AG04450 (cell line): ENCODE measurements around the gene KIF17. TPM values are rescaled to one million over a fixed set of nuclear protein-coding genes. Genes with fewer than 3 reads are reported as not detected.

Source experiments
- CTCF ChIA-PET: fragments of 300-600, 350-600 bp; formaldehyde crosslinking; extraction: SDS; loops from one replicate; lab custom pipeline; 2022; ENCODE audit warnings: antibody characterized with exemption, inconsistent platforms; lab: Charles Lee
- POLR2A ChIA-PET: fragments of 350-600 bp; formaldehyde crosslinking; extraction: SDS; loops from one replicate; lab custom pipeline; 2021; ENCODE audit warnings: antibody characterized with exemption, inconsistent platforms; lab: Yijun Ruan, JAX
- DNase-seq: peaks from one replicate; pipeline ENCODE4 v3.0.0-alpha.2; 2011; ENCODE audit warnings: low read depth, low spot score
- H3K27ac ChIP-seq: one replicate; pipeline ENCODE4 v1.5.1; 2012; ENCODE audit warnings: low read depth, low read length, control low read depth
- H3K27me3 ChIP-seq: one replicate; pipeline ENCODE4 v1.6.0; 2012; ENCODE audit warnings: low read length; ENCODE audit not compliant: control insufficient read depth, insufficient read depth
- H3K4me3 ChIP-seq: 2 replicates; pipeline ENCODE4 v1.5.1; 2011; ENCODE audit warnings: mild to moderate bottlenecking, low read depth, low read length, control low read depth
- H3K9me3 ChIP-seq: 2 replicates; pipeline ENCODE4 v1.5.1; 2012; ENCODE audit warnings: low read length; ENCODE audit not compliant: control insufficient read depth, insufficient read depth
- polyA plus RNA-seq: library from polyadenylated mRNA; depleted of rRNA; stranded (reverse); fragments of >200 nt; gene quantifications from 2 replicates; pipeline ENCODE4 v1.2.3, GENCODE V29; 2011
- TF ChIP-seq, protein P1 (sequence below): IDR thresholded peaks from 2 replicates; pipeline ENCODE4 v1.5.1; 2011; ENCODE audit warnings: low read depth, low read length, control low read depth, inconsistent platforms

Gene KIF17
- polyA plus RNA-seq, 1 experiment: 2.8 TPM

DNA sequence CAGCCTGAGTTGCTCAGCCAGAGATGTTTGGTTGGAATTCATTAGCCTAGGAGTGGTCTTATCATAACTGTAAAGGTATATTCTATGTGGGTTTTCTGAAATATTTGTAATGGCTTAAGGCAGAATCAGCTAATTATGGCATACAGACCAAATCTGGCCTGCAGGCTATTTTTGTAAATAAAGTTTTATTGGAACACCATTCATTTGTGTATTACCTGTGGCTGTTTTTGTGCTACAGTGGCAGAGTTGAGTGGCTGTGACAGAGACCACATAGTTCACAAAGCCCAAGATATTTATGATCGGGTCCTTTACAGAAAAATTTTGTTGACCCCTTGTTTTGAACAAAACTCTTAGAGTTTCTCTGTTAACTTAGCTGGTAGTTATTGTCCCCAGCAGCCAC, 49.2 kb downstream of the KIF17 start:
- Histone ChIP-seq H3K4me3 (no peak overlapping the region), H3K27ac (no peak overlapping the region), H3K9me3 (no peaks in the 10 kb centered on the region), H3K27me3 (no peaks in the 10 kb centered on the region)
- DNase-seq: no peak
- TF ChIP-seq, protein P1, sequence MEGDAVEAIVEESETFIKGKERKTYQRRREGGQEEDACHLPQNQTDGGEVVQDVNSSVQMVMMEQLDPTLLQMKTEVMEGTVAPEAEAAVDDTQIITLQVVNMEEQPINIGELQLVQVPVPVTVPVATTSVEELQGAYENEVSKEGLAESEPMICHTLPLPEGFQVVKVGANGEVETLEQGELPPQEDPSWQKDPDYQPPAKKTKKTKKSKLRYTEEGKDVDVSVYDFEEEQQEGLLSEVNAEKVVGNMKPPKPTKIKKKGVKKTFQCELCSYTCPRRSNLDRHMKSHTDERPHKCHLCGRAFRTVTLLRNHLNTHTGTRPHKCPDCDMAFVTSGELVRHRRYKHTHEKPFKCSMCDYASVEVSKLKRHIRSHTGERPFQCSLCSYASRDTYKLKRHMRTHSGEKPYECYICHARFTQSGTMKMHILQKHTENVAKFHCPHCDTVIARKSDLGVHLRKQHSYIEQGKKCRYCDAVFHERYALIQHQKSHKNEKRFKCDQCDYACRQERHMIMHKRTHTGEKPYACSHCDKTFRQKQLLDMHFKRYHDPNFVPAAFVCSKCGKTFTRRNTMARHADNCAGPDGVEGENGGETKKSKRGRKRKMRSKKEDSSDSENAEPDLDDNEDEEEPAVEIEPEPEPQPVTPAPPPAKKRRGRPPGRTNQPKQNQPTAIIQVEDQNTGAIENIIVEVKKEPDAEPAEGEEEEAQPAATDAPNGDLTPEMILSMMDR: no peak
- CTCF ChIA-PET: interaction anchor here (0.6 kb wide), 1 partner anchor 522 kb away, joined by 8 read pairs; no protein-coding TSS in a partner anchor
- POLR2A ChIA-PET: interaction anchor here (0.6 kb wide), 1 partner anchor 195 kb away, joined by 4 read pairs; no protein-coding TSS in a partner anchor

DNA sequence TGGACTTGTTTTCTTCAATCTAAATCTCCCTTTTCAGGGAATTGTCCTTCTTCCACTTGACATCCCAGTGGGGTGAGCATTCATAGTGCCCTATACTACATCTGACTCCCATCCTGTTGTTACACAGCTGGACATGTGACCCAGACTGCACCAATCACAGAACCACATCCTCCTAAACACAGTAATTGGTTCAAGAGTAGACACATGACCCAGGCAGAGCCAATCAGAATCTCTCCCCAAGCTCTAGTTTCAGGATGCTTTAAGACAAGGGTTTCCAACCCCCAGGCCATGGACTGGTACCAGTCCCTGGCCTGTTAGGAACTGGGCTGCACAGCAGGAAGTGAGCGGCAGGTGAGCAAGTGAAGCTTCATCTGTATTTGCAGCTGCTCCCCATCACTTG, 51.0 kb downstream of the KIF17 start:
- Histone ChIP-seq H3K9me3 (no peaks in the 10 kb centered on the region), H3K4me3 (no peak overlapping the region), H3K27me3 (no peaks in the 10 kb centered on the region), H3K27ac (no peak overlapping the region)
- no peak for DNase-seq
- POLR2A ChIA-PET: no interaction called here
- TF ChIP-seq, protein P1: no peak
- CTCF ChIA-PET: no interaction called here

DNA sequence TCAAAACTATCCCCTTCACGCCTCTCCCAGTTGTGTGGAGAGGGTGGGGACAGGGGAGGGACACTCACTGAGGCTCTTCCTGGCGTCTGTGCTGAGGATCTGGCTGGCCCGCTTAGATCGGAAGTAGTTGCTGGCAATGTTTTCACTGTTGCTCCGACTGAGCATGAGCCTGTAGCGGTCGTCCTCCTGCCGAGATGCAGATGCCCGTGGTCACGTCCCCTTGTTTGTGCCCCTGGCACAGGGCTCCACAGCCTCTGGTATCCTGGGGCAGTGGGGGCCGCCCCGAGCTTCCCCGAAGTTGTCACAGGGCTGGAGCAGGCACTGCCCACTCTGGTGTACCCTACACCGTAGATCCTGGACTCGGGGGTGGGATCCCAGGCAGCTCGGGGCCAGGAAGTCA, 51.7 kb downstream of the KIF17 start:
- ChIA-PET CTCF (no interaction called here), POLR2A (no interaction called here)
- Histone ChIP-seq H3K27me3 (no peaks in the 10 kb centered on the region), H3K9me3 (no peaks in the 10 kb centered on the region; the same call in 1 of the 2 replicates), H3K4me3 (no peak overlapping the region), H3K27ac (no peak overlapping the region)
- DNase-seq: no peak
- TF ChIP-seq, protein P1: no peak

DNA sequence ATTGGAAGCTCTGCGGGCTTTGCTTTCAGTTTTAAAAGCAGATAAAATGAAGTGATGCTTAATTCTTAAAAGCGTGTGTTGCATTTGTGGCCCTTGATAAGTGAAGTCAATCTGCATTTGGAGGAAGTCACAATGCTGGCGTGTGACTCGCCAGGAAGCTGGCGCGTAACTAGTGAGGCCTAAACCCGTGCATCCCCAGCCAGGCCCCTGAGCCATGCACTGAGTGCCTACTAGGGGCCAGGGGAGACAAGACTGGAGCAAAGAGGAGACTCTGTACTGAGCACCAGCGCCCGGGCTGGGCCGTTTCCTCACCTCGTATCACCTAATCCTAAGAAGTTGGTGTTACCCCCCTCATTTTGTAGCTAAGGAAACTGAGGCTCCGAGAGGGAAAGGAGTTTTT, 52.1 kb downstream of the KIF17 start:
- Histone ChIP-seq H3K27me3 (no peaks in the 10 kb centered on the region), H3K4me3 (no peak overlapping the region), H3K9me3 (no peaks in the 10 kb centered on the region; the same call in 1 of the 2 replicates), H3K27ac (no peak overlapping the region)
- TF ChIP-seq, protein P1: no peak
- DNase-seq: no peak
- ChIA-PET CTCF (no interaction called here), POLR2A (no interaction called here)

DNA sequence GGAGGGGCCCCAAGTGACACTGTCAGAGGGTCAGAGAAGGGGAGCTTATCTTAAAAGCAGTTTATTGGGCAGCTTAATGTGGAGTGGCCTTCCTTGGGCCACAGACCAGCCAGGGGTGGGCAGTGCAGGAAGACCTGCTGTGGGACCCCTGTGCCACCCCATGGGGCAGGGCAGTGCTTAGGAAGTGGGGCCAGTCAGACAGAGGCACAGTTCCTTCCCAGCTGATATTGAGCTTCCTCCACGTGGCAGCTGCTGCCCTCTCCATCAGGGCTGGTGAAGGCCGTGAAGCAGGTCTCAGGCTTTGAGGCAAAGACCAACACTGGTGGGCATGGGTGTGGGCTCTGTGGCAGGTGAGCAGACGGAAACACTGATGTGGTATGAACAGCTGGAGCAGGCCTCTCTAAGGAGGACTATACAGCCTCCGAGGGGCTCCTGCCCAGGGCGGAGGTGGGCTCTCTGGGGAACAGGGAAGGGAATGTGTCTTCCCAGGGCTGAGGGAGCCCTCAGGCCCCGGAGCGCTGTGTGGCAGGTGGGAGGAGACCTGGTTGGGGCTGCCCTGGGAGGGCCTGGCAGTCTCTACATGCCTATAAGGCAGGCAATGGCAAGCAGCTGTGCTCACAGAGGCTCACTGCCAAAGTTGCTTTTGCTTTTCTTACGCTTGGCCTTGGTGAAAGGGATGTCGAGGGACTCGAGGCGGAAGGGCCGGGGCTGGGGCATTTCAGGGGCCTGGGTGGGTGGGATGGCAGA, 53.7 kb downstream of the KIF17 start:
- DNase-seq: no peak
- CTCF ChIA-PET: no interaction called here
- no peaks in the 10 kb centered on the region; the same call in 1 of the 2 replicates for H3K9me3 ChIP-seq
- H3K27ac ChIP-seq: no peak overlapping the region
- no peak overlapping the region for H3K4me3 ChIP-seq
- no peaks in the 10 kb centered on the region for H3K27me3 ChIP-seq
- TF ChIP-seq, protein P1: no peak
- POLR2A ChIA-PET: no interaction called here
